ENCODE data around the gene RBM28. TPM values are rescaled to one million over a fixed set of nuclear protein-coding genes. Genes with fewer than 3 reads are reported as not detected.

RBM28 gene
- total RNA-seq, 1 experiment from 2014 or later = 24.2 TPM

- Histone ChIP-seq H3K36me3 (replicated peaks; ENCODE audit: control insufficient read depth, insufficient read depth, low read length) (no peaks in the 10 kb centered on the region), H3K27me3 (ENCODE audit: control insufficient read depth, insufficient read depth, low read length) (no peaks in the 10 kb centered on the region; the same call in 1 of the 2 replicates), H3K4me3 (ENCODE audit: insufficient read depth, low read depth, low read length) (no peak overlapping the region)
- no peak for DNase-seq
Measured at GRCh38 chr7:128257458-128257857, 86.2 kb downstream of the RBM28 start.

DNA sequence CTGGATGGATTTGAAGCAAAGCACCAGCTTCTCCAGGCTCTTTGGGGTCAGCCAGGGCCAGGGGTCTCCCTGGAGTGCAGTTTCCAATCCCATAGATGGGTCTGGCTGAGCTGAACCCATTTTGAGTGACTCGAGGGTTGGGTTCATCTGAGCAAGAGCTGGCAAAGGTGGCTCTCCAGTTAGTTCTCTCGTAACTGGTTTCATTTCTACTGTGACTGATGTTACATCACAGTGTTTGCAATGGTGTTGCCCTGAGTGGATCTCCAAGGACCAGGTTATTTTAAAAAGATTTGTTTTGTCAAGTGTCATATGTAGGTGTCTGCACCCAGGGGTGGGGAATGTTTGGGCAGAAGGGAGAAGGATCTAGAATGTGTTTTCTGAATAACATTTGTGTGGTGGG, 88.4 kb downstream of the RBM28 start:
- Histone ChIP-seq H3K4me3 (ENCODE audit: insufficient read depth, low read depth, low read length) (no peak overlapping the region), H3K36me3 (replicated peaks; ENCODE audit: control insufficient read depth, insufficient read depth, low read length) (no peaks in the 10 kb centered on the region), H3K27me3 (ENCODE audit: control insufficient read depth, insufficient read depth, low read length) (no peaks in the 10 kb centered on the region; the same call in 1 of the 2 replicates)
- no peak for DNase-seq

- H3K36me3 ChIP-seq (replicated peaks; ENCODE audit: control insufficient read depth, insufficient read depth, low read length) = no peaks in the 10 kb centered on the region
- H3K27me3 ChIP-seq (ENCODE audit: control insufficient read depth, insufficient read depth, low read length) = no peaks in the 10 kb centered on the region; the same call in 1 of the 2 replicates
- no peak for DNase-seq
- H3K4me3 ChIP-seq (ENCODE audit: insufficient read depth, low read depth, low read length) = no peak overlapping the region
Measured at GRCh38 chr7:128254470-128254869, 89.2 kb downstream of the RBM28 start.

DNA sequence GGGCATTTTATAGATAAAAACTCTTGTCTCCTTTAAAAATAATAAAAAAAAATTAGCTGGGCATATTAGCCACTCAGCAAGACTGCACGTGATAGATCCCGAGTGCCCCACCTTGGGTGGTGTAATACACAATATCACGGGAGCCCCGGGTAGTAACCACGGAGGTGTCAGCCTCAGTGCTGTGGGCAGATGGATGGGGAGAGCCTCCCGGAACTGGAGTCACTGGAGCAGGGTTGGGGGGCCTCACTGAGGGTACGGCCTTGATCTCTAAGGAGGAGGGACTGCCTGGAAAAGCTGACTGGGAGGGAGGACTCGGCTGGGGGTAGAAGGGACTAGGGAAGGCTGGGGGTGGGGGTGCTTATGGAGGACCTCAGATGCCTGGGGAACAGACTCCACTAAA, 90.0 kb downstream of the RBM28 start:
- Histone ChIP-seq H3K4me3 (ENCODE audit: insufficient read depth, low read depth, low read length) (no peak overlapping the region), H3K27me3 (ENCODE audit: control insufficient read depth, insufficient read depth, low read length) (no peaks in the 10 kb centered on the region; the same call in 1 of the 2 replicates), H3K36me3 (replicated peaks; ENCODE audit: control insufficient read depth, insufficient read depth, low read length) (no peaks in the 10 kb centered on the region)
- DNase-seq = no peak

DNA sequence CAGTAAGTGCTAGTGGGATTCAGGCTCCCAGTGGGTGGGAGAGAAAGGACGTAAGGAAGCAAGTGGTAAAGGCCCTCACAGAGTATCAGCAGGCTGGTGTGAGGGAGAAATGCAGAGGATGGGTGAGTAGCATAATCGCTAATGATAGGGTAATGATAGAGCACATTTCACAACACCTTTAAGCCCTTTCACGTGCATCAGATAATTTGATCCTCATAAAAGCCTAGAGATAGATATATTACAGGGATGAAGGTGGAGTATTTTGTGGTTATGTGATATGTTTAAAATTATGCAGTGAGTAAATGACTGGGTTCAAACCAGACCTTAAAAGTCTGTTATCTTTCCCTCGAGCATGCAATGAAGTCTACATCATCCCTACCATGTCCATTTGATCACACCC, 92.4 kb downstream of the RBM28 start:
- Histone ChIP-seq H3K36me3 (replicated peaks; ENCODE audit: control insufficient read depth, insufficient read depth, low read length) (no peaks in the 10 kb centered on the region), H3K27me3 (ENCODE audit: control insufficient read depth, insufficient read depth, low read length) (no peaks in the 10 kb centered on the region; the same call in 1 of the 2 replicates), H3K4me3 (ENCODE audit: insufficient read depth, low read depth, low read length) (no peak overlapping the region)
- DNase-seq = no peak

Other genes with a start within 250 kb of the RBM28 start
- not detected in 2 replicates for gene LEP, start 102.6 kb downstream of the RBM28 start, total RNA-seq (2014; rRNA removed; shearing (Covaris generic))
- 0.14 and 0.67 TPM in 2 replicates for gene PRRT4, start 17.8 kb upstream of the RBM28 start, total RNA-seq (2014; rRNA removed; shearing (Covaris generic))
- gene IMPDH1, start 66.1 kb upstream of the RBM28 start, total RNA-seq (2014; rRNA removed; shearing (Covaris generic)) = 27.2 and 45.7 TPM in 2 replicates
- 26.0 and 31.3 TPM in 2 replicates for gene HILPDA, start 112.0 kb upstream of the RBM28 start, total RNA-seq (2014; rRNA removed; shearing (Covaris generic))
- 39.5 TPM in 2 replicates for gene METTL2B, start 132.8 kb upstream of the RBM28 start, total RNA-seq (2014; rRNA removed; shearing (Covaris generic))

Data from H7 (cell line).